H9 (cell line): ENCODE data around the gene SLCO3A1. TPM values are rescaled to one million over a fixed set of nuclear protein-coding genes. Genes with fewer than 3 reads are reported as not detected.

Source experiments
- DNase-seq: peaks from one replicate; pipeline ENCODE4 v3.0.0-alpha.2; 2017
- H2AFZ ChIP-seq: one replicate; pipeline ENCODE4 v1.6.1; 2013; ENCODE audit warnings: mild to moderate bottlenecking, low read length, control low read depth, moderate library complexity
- H2AK5ac ChIP-seq: 2 replicates; pipeline ENCODE4 v1.6.1; 2013; ENCODE audit warnings: low read length, control low read depth, mixed read lengths; ENCODE audit not compliant: insufficient read length
- H2BK120ac ChIP-seq: one replicate; pipeline ENCODE4 v1.6.1; 2013; ENCODE audit warnings: low read depth, mild to moderate bottlenecking, low read length, control low read depth, inconsistent platforms; ENCODE audit not compliant: poor library complexity, severe bottlenecking
- H2BK12ac ChIP-seq: 2 replicates; pipeline ENCODE4 v1.6.1; 2013; ENCODE audit warnings: low read length, control low read depth, mixed read lengths, low read depth; ENCODE audit not compliant: insufficient read length
- H2BK15ac ChIP-seq: 2 replicates; pipeline ENCODE4 v1.6.1; 2013; ENCODE audit warnings: low read depth, low read length, control low read depth
- H2BK20ac ChIP-seq: one replicate; pipeline ENCODE4 v1.6.1; 2013; ENCODE audit warnings: low read depth, mild to moderate bottlenecking, low read length, control low read depth, inconsistent platforms; ENCODE audit not compliant: poor library complexity, severe bottlenecking
- H2BK5ac ChIP-seq: 2 replicates; pipeline ENCODE4 v1.6.1; 2013; ENCODE audit warnings: low read length, control low read depth, mixed read lengths; ENCODE audit not compliant: insufficient read length
- H3K14ac ChIP-seq: 2 replicates; pipeline ENCODE4 v1.6.1; 2013; ENCODE audit warnings: low read length, control low read depth; ENCODE audit not compliant: insufficient read depth
- H3K18ac ChIP-seq: 2 replicates; pipeline ENCODE4 v1.6.1; 2013; ENCODE audit warnings: low read depth, mild to moderate bottlenecking, mixed read lengths, low read length, control low read depth; ENCODE audit not compliant: insufficient read length
- H3K23ac ChIP-seq: 2 replicates; pipeline ENCODE4 v1.6.1; 2013; ENCODE audit warnings: low read length, control low read depth, mixed read lengths, low read depth; ENCODE audit not compliant: insufficient read length
- H3K23me2 ChIP-seq: 2 replicates; pipeline ENCODE4 v1.6.1; 2013; ENCODE audit warnings: low read depth, mild to moderate bottlenecking, mixed read lengths, low read length, control low read depth; ENCODE audit not compliant: insufficient read length, poor library complexity, severe bottlenecking
- H3K27ac ChIP-seq: 2 replicates; pipeline ENCODE4 v1.5.1; 2013; ENCODE audit warnings: low read length, control low read depth, mixed read lengths, low read depth; ENCODE audit not compliant: insufficient read length
- H3K27me3 ChIP-seq: 2 replicates; pipeline ENCODE4 v1.6.1; 2013; ENCODE audit warnings: low read length, control low read depth, inconsistent platforms; ENCODE audit not compliant: insufficient read depth
- H3K4ac ChIP-seq: 2 replicates; pipeline ENCODE4 v1.6.1; 2013; ENCODE audit warnings: low read depth, mild to moderate bottlenecking, control low read depth, inconsistent platforms, low read length, moderate library complexity
- H3K4me1 ChIP-seq: 2 replicates; pipeline ENCODE4 v1.6.1; 2013; ENCODE audit warnings: low read length, control low read depth, inconsistent platforms; ENCODE audit not compliant: insufficient read depth
- H3K4me2 ChIP-seq: 2 replicates; pipeline ENCODE4 v1.6.1; 2013; ENCODE audit warnings: low read length, control low read depth, mixed read lengths; ENCODE audit not compliant: insufficient read length, insufficient read depth
- H3K56ac ChIP-seq: 2 replicates; pipeline ENCODE4 v1.6.1; 2013; ENCODE audit warnings: low read depth, mild to moderate bottlenecking, mixed read lengths, low read length, control low read depth; ENCODE audit not compliant: insufficient read length
- H3K79me1 ChIP-seq: 2 replicates; pipeline ENCODE4 v1.6.1; 2013; ENCODE audit warnings: low read depth, mild to moderate bottlenecking, moderate library complexity, low read length, control low read depth, inconsistent platforms; ENCODE audit not compliant: insufficient read depth, poor library complexity, severe bottlenecking
- H3K79me2 ChIP-seq: 2 replicates; pipeline ENCODE4 v1.6.1; 2013; ENCODE audit warnings: low read length, control low read depth, inconsistent platforms; ENCODE audit not compliant: insufficient read depth
- H3K9ac ChIP-seq: 2 replicates; pipeline ENCODE4 v1.6.1; 2013; ENCODE audit warnings: low read length, control low read depth, mixed read lengths; ENCODE audit not compliant: insufficient read length; ENCODE audit errors: extremely low read depth
- H3K9me3 ChIP-seq: one replicate; pipeline ENCODE4 v1.6.1; 2013; ENCODE audit warnings: low read depth, low read length, inconsistent platforms; ENCODE audit not compliant: control insufficient read depth
- H3T11ph ChIP-seq: one replicate; pipeline ENCODE4 v1.6.1; 2013; ENCODE audit warnings: mild to moderate bottlenecking, low read length, control low read depth, inconsistent platforms
- H4K20me1 ChIP-seq: one replicate; pipeline ENCODE4 v1.6.1; 2013; ENCODE audit not compliant: control insufficient read depth, insufficient read length, insufficient read depth
- H4K5ac ChIP-seq: 2 replicates; pipeline ENCODE4 v1.6.1; 2013; ENCODE audit warnings: low read depth, mild to moderate bottlenecking, mixed read lengths, low read length, control low read depth; ENCODE audit not compliant: insufficient read length
- H4K8ac ChIP-seq: replicated peaks from 2 replicates; pipeline ENCODE4 v1.6.1; 2013; ENCODE audit warnings: low read length, control low read depth, mixed read lengths, low read depth; ENCODE audit not compliant: insufficient read length
- H4K91ac ChIP-seq: 2 replicates; pipeline ENCODE4 v1.6.1; 2013; ENCODE audit warnings: low read depth, mild to moderate bottlenecking, moderate library complexity, mixed read lengths, low read length, control low read depth; ENCODE audit not compliant: insufficient read length
- H3K27ac Mint-ChIP-seq, 3 experiments: 2 replicates in 2 of 3; 3 replicates in 1 of 3; pipeline ENCODE4 v1.8.0; 2020 to 2021; ENCODE audit warnings: mixed read lengths in 3 of 3, mild to moderate bottlenecking in 1 of 3, moderate library complexity in 1 of 3
- H3K27me3 Mint-ChIP-seq: 2 replicates; pipeline ENCODE4 v1.8.0; 2021; ENCODE audit warnings: low read depth, mild to moderate bottlenecking, moderate library complexity, mixed read lengths
- H3K36me3 Mint-ChIP-seq, 3 experiments: 2 replicates in 2 of 3; 3 replicates in 1 of 3; pipeline ENCODE4 v1.8.0; 2020 to 2021; ENCODE audit warnings: low read depth in 3 of 3, mixed read lengths in 3 of 3; ENCODE audit not compliant: insufficient read depth in 1 of 3
- H3K4me1 Mint-ChIP-seq, 2 experiments: 2 replicates each; pipeline ENCODE4 v1.8.0; 2020; ENCODE audit warnings: mixed read lengths in 2 of 2
- H3K4me3 Mint-ChIP-seq, 2 experiments: 2 replicates in 1 of 2; 3 replicates in 1 of 2; pipeline ENCODE4 v1.8.0; 2020 to 2021; ENCODE audit warnings: mild to moderate bottlenecking in 2 of 2, mixed read lengths in 2 of 2, moderate library complexity in 1 of 2
- H3K9me3 Mint-ChIP-seq, 2 experiments: 2 replicates in 1 of 2; 3 replicates in 1 of 2; pipeline ENCODE4 v1.8.0; 2020; ENCODE audit warnings: mild to moderate bottlenecking in 2 of 2, mixed read lengths in 2 of 2, moderate library complexity in 1 of 2
- WGBS: extraction: QIAGEN DNeasy Blood & Tissue Kit; methylation state at CpG from one replicate; pipeline ENCODE4 v1.1.7; 2013; ENCODE audit warnings: missing lambda C conversion rate, low lambda C conversion rate, mixed read lengths; ENCODE audit not compliant: insufficient read length; ENCODE audit errors: extremely low coverage; 5-methylcytosine and 5-hydroxymethylcytosine counted together
- total RNA-seq: library from RNA; stranded (reverse); gene quantifications from 2 replicates; pipeline ENCODE4 v1.2.1, GENCODE V29; 2021
- TF ChIP-seq, protein P1 (sequence below): fragments of 200-600 bp; sonication (generic); conservative IDR thresholded peaks from 3 replicates; pipeline ENCODE4 v1.8.0; 2021; ENCODE audit warnings: antibody characterized with exemption, mild to moderate bottlenecking

The SLCO3A1 gene
- total RNA-seq, 1 experiment from 2014 or later: 9.4 TPM

DNA sequence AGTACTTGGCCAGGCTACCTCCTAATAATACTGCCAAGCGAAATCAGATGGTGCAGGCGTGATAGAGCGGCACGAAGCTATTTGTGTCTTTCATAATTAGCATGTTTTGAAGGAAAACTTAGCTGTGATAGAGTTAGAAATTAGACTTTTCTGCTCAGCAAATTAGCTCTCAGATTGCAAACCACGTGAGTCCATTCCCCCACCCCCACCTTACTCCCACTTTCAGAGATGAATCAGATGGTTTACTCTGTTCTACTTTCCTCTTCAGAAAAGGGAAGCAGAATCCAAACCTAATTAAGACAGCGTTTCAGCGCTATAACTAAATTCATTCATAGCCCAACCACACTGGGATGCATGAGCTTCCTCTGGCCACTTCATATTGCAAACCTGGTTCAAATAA lies 214.6 kb downstream of the SLCO3A1 start:
- Histone ChIP-seq H3K79me2 (peaks cover 1% of the 10 kb centered on the region; the same call in 1 of the 2 replicates), H3K4me1 (no peaks in the 10 kb centered on the region), H2BK12ac (no peak overlapping the region), H2BK120ac (no peak overlapping the region), H2AK5ac (no peak overlapping the region), H3K9me3 (no peaks in the 10 kb centered on the region), H3K14ac (no peak overlapping the region), H4K5ac (no peak overlapping the region), H4K91ac (no peak overlapping the region), H3K27me3 (no peaks in the 10 kb centered on the region), H3K23me2 (no peaks in the 10 kb centered on the region), H3K23ac (no peak overlapping the region), H3K4ac (no peak overlapping the region), H2BK15ac (no peak overlapping the region), H3K4me2 (no peak overlapping the region), H3K9ac (no peak overlapping the region), H2BK20ac (no peak overlapping the region), H3K27ac (no peak overlapping the region), H4K20me1 (peaks cover 3% of the 10 kb centered on the region), H3K79me1 (no peaks in the 10 kb centered on the region), H3T11ph (no peak overlapping the region), H4K8ac (no peak overlapping the region), H2BK5ac (no peak overlapping the region), H3K18ac (no peak overlapping the region), H3K56ac (no peak overlapping the region), H2AFZ (no peak overlapping the region)
- Mint-ChIP-seq H3K9me3 (no peaks in the 10 kb centered on the region), H3K4me1 (peaks cover 3 to 13% of the 10 kb centered on the region in 2 experiments; a peak in 3 of 4 replicates), H3K27me3 (no peaks in the 10 kb centered on the region), H3K27ac (no peak overlapping the region), H3K36me3 (no peaks in the 10 kb centered on the region), H3K4me3 (no peak overlapping the region)
- TF ChIP-seq, protein P1, sequence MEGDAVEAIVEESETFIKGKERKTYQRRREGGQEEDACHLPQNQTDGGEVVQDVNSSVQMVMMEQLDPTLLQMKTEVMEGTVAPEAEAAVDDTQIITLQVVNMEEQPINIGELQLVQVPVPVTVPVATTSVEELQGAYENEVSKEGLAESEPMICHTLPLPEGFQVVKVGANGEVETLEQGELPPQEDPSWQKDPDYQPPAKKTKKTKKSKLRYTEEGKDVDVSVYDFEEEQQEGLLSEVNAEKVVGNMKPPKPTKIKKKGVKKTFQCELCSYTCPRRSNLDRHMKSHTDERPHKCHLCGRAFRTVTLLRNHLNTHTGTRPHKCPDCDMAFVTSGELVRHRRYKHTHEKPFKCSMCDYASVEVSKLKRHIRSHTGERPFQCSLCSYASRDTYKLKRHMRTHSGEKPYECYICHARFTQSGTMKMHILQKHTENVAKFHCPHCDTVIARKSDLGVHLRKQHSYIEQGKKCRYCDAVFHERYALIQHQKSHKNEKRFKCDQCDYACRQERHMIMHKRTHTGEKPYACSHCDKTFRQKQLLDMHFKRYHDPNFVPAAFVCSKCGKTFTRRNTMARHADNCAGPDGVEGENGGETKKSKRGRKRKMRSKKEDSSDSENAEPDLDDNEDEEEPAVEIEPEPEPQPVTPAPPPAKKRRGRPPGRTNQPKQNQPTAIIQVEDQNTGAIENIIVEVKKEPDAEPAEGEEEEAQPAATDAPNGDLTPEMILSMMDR: no peak
- no peak for DNase-seq
- WGBS: no CpG with 5 or more reads among the region's 7 CpGs
